Spleen (tissue), 7 donors: ENCODE data around the gene CLMN.

Source experiments
- CTCF ChIP-seq, 11 experiments: fragments of 200-600 bp in 7 of 11; fragments of 450-650 bp in 4 of 11; sonication (generic) in 4 of 11; IDR thresholded peaks in 8 of 11; conservative IDR thresholded peaks in 3 of 11; 1 replicate in 7 of 11; 2 replicates in 4 of 11; pipeline versions ENCODE4 v1.4.0 to v1.8.0; 2016 to 2021; ENCODE audit warnings: antibody characterized with exemption in 11 of 11, inconsistent platforms in 4 of 11, mild to moderate bottlenecking in 1 of 11
- POLR2A ChIP-seq, 3 donors: fragments of 450-650 bp; IDR thresholded peaks; one replicate each; pipeline ENCODE4 v1.5.1; 2017; ENCODE audit warnings: antibody characterized with exemption in 3 of 3, mild to moderate bottlenecking in 1 of 3
- POLR2AphosphoS5 ChIP-seq, 3 donors: sonication (generic); formaldehyde crosslinking; IDR thresholded peaks; one replicate each; pipeline ENCODE4 v1.5.1; 2017; ENCODE audit warnings: antibody characterized with exemption in 3 of 3
- donor health status: DM: no; HTN: no; CAD: no; lungs with moderate emphysema.
- donor health status: DM: no; HTN: no; CAD: no.
- donor health status: DM: no; HTN: no; CAD: no.

GRCh38 chr14:95231966-95232633 lies 87.6 kb downstream of the CLMN start:
- TF ChIP-seq CTCF (IDR thresholded peaks at IDR 0.05 in 8 of 11, conservative IDR thresholded peaks at IDR 0.05 in 3 of 11) (no peak), POLR2AphosphoS5 (IDR thresholded peaks at IDR 0.05) (no peak), POLR2A (IDR thresholded peaks at IDR 0.05) (no peak)
